Stimulated activated CD8-positive, alpha-beta memory T cell treated with anti-CD3 and anti-CD28 coated beads, Interleukin-7, amount 100 ng/mL, for 48 hours (primary cell): ENCODE measurements around the gene PGLYRP2.

Experiments used
- DNase-seq, 2 donors: peaks; one replicate each; pipeline ENCODE4 v3.0.0-alpha.2; 2020; ENCODE audit warnings: low read depth in 1 of 2; ENCODE audit errors: extremely low read depth in 1 of 2

Gene PGLYRP2

DNA sequence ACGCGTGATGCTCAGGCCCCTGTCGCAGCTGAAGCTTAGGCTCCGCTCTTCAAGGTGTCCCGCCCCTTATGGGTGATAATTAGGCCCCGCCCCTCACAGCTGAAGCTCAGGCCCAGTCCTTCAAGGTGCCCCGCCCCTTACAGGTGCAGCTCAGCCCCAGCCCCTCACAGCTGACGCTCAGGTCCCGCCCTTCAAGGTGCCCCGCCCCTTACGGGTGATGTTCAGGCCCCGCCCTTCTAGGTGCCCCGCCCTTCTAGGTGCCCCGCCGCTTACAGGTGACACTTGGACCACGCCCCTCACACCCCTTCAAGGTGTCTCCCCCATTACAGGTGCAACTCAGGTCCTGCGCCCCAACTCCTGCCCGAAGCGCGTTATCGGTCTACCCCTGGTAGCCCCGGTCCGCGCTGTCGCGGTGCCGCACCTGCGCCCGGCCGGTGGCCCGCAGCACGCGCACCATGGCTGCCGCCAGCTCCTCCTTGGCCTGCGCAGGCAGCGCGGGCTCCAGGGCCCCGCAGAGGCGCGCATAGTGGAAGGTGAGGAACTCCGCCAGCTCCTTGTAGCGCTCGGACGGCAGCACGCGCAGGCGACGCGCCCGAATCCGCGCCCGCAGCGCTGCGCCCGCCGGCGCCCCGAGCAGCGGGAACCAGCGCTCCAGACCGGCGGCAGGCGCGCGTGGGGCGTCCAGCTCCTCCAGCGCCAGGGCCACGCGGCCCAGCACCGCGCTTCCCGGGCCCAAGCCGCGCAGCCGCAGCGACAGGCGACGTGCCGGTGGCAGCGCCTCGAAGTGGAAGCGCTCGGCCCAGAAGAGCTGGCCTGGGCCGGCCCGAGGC, 22.2 kb downstream of the PGLYRP2 start:
- no peak for DNase-seq

DNA sequence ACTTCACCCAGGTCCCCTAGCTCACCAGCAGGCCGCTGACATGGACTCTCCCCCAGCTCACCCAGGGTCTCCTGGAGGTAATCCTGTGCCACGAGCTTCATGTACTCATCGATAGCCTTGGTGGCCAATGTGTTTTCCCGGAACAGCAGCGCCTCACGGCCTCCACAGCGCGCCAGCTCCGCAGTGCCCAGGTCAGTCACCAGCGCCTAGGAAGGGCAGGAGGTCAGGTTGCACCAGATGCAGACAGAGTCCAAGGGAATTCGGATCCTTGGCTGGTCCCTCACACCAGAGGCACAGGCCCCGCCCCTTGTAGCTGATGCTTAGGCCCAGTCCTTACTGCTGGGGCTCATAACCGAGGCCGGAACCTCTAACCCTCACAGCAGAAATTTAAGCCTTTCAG, 22.9 kb downstream of the PGLYRP2 start:
- DNase-seq: no peak

- DNase-seq: no peak
These were observed 23.3 kb downstream of the PGLYRP2 start for GRCh38 chr19:15455996-15456395.

GRCh38 chr19:15453906-15454860, 25.1 kb downstream of the PGLYRP2 start:
- no peak for DNase-seq

DNA sequence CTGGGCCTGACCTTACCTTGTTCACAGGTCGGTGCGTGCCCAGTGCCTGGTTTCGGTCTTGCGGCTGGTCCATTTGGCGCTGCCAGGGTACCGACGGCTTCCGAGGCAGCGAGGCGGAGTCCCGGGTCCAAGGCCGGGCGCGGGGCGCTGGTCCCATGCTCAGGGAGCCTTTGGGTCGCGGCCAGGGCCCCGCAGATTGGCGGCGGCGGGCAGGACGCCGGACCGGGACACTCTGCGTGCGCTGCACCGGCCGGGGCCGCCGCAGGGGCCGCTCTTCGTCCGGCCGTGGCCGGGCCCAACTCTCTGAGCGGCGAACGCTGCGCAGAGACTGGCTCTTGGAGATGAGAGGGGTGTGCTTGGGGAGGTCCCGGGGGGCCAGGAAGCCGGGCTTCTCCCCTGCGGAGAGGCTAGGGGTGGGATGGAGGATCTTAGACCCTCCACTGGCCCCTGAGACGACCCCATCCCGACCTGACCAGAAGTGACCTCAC, 26.2 kb downstream of the PGLYRP2 start:
- DNase-seq: no peak

GRCh38 chr19:15452111-15453047, 26.9 kb downstream of the PGLYRP2 start:
- peak in 1 of 2 donors; percentile 20 for DNase-seq

GRCh38 chr19:15450528-15450890, 28.8 kb downstream of the PGLYRP2 start:
- no peak for DNase-seq

DNA sequence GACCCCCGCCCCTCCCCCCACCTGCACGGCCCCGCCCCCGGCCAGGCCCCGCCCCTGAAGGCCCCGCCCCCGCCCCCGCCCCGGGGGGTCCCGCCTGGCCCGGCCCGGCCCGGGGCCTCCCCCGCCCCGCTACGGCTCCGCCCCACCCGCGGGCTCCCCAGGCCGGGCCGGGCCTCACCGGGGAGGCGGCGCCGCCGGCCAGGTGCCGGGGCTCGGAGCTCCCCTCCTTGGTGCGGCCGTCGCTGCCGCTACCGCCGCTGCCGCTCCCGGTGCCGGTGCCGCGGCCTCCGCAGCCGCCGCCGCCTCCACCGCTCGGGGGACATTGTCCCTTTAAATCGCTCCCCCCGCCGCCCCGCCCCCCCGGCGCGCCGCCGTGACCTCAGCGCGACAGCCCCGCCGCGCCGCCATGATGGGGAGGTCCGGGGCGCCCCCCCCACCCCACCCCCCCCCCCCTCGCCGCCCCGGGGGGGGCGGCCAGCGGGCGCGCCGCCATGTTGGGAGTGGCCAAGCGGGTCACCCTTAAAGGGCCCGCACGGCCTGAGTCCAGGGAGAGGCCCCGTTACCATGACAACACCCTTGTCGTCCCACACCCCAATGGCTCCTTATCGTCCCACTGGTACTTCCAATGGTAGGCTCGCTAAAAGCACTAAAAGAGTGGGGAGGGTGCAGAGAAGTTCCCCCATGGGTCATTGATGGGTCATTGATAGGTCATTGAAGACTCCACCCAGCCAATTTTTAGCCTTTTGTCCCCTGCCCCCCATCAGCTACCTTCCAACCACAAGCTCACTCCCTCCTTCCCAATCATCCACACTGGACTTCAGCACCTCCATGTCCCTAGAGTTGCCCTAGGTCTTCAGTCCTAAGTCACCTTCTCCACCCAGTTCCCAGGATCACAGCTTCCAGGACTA, 29.4 kb downstream of the PGLYRP2 start, which contains the start of gene WIZ:
Gene WIZ (minus strand): TSS at position 337 of the 908 bp plus-strand sequence. CDS start 1,649 bp downstream, outside the sequence.
- DNase-seq: peak; percentile 66 to 67

GRCh38 chr19:15448778-15449619, 30.3 kb downstream of the PGLYRP2 start:
- DNase-seq: no peak

DNA sequence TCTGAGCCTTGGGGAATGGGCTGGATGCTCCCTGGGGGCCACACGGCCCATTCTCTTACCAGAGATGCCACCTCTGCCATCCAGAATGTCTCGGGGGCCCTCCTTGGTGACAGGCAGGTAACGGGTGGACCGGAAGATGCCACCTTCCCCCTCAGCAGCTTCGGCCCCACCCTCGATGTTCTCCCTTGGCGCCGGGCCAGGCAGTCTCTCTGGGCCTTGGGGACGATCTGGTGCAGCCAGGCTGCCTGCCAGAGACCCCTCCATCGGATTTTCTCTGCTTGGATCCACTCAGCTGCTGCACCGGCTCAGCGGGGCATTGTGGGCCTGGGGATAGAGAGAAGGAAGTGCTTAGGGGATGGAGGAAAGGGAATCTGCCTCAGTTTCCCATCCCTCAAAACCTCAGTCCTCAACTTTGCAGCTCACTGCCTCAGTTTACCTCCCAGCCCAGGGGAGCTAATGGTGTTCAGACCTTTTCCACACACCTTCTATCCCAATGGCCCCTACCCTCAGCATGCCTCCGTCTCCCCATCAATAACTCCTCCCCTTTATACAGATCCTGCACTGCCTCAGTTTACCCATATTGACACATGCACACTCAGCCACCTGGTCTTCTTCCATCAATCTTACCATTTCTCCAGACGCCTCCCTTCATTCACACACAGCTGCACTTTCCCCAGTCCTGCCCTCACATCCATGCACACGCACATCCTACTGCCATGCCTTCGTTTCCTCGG, 31.1 kb downstream of the PGLYRP2 start:
- DNase-seq: no peak

DNA sequence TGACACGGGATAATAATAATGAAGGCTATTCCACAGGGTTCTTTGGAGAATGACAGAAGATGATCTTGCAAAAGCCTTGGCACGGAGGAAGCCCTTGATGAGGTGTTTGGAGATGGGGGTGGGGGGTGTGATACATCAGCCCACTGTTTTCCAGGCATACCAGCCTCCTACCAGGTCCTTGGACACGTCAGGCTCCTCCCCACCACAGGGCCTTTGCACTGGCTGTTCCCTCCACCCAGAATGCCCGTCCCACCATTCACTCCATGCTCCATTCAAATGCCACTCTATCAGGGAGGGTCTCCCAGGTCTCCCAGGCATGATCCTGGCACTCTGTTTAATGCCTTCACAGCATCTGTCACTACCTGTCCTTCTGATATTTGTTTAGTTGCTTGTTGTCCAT, 32.2 kb downstream of the PGLYRP2 start:
- DNase-seq: no peak

- no peak for DNase-seq
These were observed 33.4 kb downstream of the PGLYRP2 start for GRCh38 chr19:15445807-15446376.

DNA sequence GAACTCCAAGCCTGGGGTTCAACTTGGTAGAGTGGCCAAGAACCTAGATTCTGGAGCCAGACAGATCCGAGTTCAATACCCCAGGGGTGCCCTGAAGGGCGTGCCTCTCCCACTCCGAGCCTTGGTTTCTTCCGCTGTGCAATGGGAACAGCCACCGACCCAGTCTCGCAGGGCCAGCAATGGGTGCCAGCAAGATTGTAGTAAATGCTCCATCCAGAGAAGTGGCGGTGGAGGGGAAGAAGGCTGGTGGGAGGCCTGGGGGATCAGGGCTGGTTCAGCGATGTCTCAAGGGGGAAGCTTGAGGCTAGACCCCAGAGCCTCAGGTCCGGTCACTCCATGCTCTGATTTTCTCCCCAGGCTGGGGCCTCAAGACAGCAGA, 34.1 kb downstream of the PGLYRP2 start:
- DNase-seq: no peak

DNA sequence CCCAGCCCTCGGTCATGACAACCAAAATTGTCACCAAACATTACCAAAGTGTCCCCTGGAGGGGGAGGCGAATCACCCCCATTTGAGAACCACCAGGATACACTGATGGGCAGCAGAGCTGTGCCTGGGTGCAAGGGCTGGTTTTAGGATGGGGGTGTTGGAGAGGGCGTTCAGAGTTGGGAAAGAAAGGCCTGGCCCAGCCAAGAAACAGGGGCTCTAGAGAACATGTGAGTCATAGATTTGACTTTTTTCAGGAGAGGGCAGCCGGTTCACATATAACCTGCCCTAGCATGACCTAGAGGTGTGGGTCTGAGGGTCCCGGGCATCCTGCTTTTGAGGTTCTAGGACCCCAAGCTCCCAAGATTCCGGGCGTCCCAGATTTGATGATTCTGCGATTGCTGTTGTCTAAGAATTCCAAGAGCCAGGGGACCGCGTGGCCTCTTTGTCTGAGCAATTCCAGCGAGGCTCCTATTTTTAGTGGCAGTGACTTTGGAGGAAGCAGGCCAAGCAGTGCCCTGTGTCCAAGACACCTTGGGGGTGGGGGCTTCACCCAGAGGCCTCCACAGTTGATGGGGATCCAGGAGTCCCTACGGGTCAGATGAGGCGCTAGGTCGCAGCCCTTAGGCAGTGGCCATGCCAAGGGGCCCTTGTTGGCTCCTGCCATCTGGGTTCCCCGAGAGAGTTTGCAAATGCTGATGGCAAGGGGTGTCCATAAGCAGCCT, 34.6 kb downstream of the PGLYRP2 start:
- no peak for DNase-seq

DNA sequence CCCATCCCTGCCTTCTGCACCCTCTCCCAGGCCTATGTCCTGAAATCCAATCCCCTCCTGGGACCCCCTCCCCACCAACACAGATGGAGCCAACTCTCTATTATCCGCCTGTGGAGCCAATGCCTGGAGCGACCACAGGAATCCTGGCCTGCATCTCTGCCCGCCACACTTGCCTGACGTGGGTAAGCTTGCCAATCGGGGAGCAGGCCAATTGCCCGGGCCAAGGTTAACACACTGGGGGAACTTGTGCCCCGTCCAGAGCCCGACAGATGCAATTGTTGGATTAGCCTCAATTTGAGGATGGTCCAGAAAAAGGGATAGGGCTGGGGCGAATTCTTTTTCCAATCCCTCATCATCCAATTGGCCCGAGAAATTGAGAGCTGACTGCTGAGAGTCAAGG, 35.5 kb downstream of the PGLYRP2 start:
- no peak for DNase-seq

- DNase-seq: no peak
These were observed 36.0 kb downstream of the PGLYRP2 start for GRCh38 chr19:15443325-15443724.
